BE2C (cell line): ENCODE data around the gene ETV2.
A peak's percentile ranks its signal among the peaks of the same experiment; 100 is the strongest.

Experiments
- DNase-seq: peaks from one replicate; pipeline ENCODE4 v3.0.0-alpha.2; 2020
- H3K27me3 ChIP-seq: fragments of 250-450 bp; sonication (Bioruptor Pico); 2 replicates; pipeline ENCODE4 v1.5.1; 2020; ENCODE audit warnings: mild to moderate bottlenecking
- H3K36me3 ChIP-seq: fragments of 250-450 bp; sonication (Bioruptor Pico); 2 replicates; pipeline ENCODE4 v1.5.1; 2020; ENCODE audit warnings: mild to moderate bottlenecking
- H3K4me1 ChIP-seq: fragments of 250-450 bp; sonication (Bioruptor Pico); 2 replicates; pipeline ENCODE4 v1.5.1; 2020
- H3K4me3 ChIP-seq: 2 replicates; pipeline ENCODE4 v1.5.1; 2011; ENCODE audit warnings: low read depth, low read length
- H3K9me3 ChIP-seq: fragments of 250-450 bp; sonication (Bioruptor Pico); 2 replicates; pipeline ENCODE4 v1.5.1; 2020
- TF ChIP-seq, protein P1 (sequence below): IDR thresholded peaks from 2 replicates; pipeline ENCODE4 v1.5.1; 2012; ENCODE audit warnings: mild to moderate bottlenecking, low read depth, low read length

The ETV2 gene

GRCh38 chr19:35637165-35637564 is 4.4 kb upstream of the ETV2 start:
- TF ChIP-seq, protein P1, sequence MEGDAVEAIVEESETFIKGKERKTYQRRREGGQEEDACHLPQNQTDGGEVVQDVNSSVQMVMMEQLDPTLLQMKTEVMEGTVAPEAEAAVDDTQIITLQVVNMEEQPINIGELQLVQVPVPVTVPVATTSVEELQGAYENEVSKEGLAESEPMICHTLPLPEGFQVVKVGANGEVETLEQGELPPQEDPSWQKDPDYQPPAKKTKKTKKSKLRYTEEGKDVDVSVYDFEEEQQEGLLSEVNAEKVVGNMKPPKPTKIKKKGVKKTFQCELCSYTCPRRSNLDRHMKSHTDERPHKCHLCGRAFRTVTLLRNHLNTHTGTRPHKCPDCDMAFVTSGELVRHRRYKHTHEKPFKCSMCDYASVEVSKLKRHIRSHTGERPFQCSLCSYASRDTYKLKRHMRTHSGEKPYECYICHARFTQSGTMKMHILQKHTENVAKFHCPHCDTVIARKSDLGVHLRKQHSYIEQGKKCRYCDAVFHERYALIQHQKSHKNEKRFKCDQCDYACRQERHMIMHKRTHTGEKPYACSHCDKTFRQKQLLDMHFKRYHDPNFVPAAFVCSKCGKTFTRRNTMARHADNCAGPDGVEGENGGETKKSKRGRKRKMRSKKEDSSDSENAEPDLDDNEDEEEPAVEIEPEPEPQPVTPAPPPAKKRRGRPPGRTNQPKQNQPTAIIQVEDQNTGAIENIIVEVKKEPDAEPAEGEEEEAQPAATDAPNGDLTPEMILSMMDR: no peak
- H3K36me3 ChIP-seq: peaks cover 14% of the 10 kb centered on the region
- no peaks in the 10 kb centered on the region for H3K9me3 ChIP-seq

DNA sequence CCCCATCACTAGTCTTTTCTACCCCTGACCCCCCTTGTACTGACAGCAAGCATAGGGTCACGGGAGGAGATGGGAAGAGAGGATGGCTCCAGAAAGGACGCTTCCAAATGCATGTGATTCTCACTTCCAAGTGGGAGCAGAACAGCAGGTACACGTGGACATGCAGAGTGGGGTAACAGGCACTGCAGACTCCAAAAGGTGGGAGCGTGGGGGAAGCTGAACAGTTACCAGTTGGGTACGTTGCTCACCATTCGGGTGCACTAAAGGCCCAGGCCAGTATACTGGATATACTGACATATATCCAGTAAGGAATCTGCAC is 2.3 kb upstream of the ETV2 start:
- peaks cover 14% of the 10 kb centered on the region for H3K36me3 ChIP-seq

More at GRCh38 chr19:35637165-35637564, 4.4 kb upstream of the ETV2 start:
- no peak overlapping the region for H3K4me3 ChIP-seq
- H3K4me1 ChIP-seq: peaks cover 4% of the 10 kb centered on the region; the same call in 1 of the 2 replicates
- H3K27me3 ChIP-seq: no peaks in the 10 kb centered on the region
- no peak for DNase-seq

DNA sequence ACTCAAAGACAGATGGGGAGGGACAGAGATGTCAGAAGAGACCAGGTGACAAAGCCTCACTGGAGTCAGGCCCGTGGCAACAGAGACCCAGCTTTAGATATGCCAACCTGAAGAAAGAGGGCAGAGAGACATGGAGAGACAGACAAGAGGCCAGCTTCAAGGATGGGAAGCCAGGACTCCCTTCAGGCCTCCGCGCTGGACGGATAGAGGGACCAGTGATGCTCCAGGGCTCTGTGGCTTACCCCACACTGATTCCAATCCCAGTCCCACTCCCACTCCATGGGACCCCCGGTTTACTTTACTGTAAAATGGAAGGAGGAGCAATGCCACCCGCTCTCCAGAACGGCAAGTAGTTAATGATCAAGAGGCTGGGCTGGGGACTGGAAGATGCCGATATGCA is 1.7 kb upstream of the ETV2 start:
- no peak for DNase-seq
- peaks cover 7% of the 10 kb centered on the region; the same call in 1 of the 2 replicates for H3K4me1 ChIP-seq
- H3K36me3 ChIP-seq: peaks cover 12% of the 10 kb centered on the region
- H3K27me3 ChIP-seq: no peaks in the 10 kb centered on the region
- H3K9me3 ChIP-seq: no peaks in the 10 kb centered on the region
- TF ChIP-seq, protein P1: no peak
- no peak overlapping the region for H3K4me3 ChIP-seq

More for the DNA sequence above, 2.3 kb upstream of the ETV2 start:
- Histone ChIP-seq H3K27me3 (no peaks in the 10 kb centered on the region), H3K9me3 (no peaks in the 10 kb centered on the region), H3K4me3 (no peak overlapping the region), H3K4me1 (peaks cover 7% of the 10 kb centered on the region; the same call in 1 of the 2 replicates)
- TF ChIP-seq, protein P1: no peak
- no peak for DNase-seq

- no peak for DNase-seq
- no peak overlapping the region for H3K4me3 ChIP-seq
Observed at GRCh38 chr19:35642312-35642711, 767 bp downstream of the ETV2 start.

GRCh38 chr19:35642798-35643254 is 1.3 kb downstream of the ETV2 start:
- H3K4me1 ChIP-seq: peaks cover 7% of the 10 kb centered on the region; the same call in 1 of the 2 replicates

More at GRCh38 chr19:35642312-35642711, 767 bp downstream of the ETV2 start:
- H3K4me1 ChIP-seq: peaks cover 7% of the 10 kb centered on the region; the same call in 1 of the 2 replicates
- TF ChIP-seq, protein P1: no peak
- H3K36me3 ChIP-seq: peaks cover 1% of the 10 kb centered on the region
- no peaks in the 10 kb centered on the region for H3K9me3 ChIP-seq
- no peaks in the 10 kb centered on the region for H3K27me3 ChIP-seq

More at GRCh38 chr19:35642798-35643254, 1.3 kb downstream of the ETV2 start:
- Histone ChIP-seq H3K4me3 (peak overlapping the region; percentile 51), H3K27me3 (no peaks in the 10 kb centered on the region), H3K9me3 (no peaks in the 10 kb centered on the region), H3K36me3 (no peaks in the 10 kb centered on the region; the same call in 1 of the 2 replicates)
- TF ChIP-seq, protein P1: no peak
- DNase-seq: no peak
